Heart right ventricle (tissue), 16 donors: ENCODE data around the gene TTC7B. TPM values are rescaled to one million over a fixed set of nuclear protein-coding genes. Genes with fewer than 3 reads are reported as not detected.

Source experiments
- ATAC-seq, 8 donors: fragments of 200-7000 bp; cut with Tn5 transposase; one replicate each; pipeline ENCODE4 v1.9.1; 2020; ENCODE audit warnings: mild to moderate bottlenecking in 8 of 8, moderate library complexity in 8 of 8, moderate number of reproducible peaks in 1 of 8
- DNase-seq, 2 donors: peaks; one replicate each; pipeline ENCODE4 v3.0.0-alpha.2; 2020
- H3K27ac ChIP-seq, 10 donors: fragments of 200-600 bp; sonication (generic) in 2 of 10; one replicate each; pipeline versions ENCODE4 v1.5.0 to v1.8.0; 2020 to 2022; ENCODE audit warnings: mild to moderate bottlenecking in 3 of 10
- H3K27me3 ChIP-seq, 7 donors: fragments of 200-600 bp; one replicate each; pipeline ENCODE4 v1.8.0; 2021 to 2022; ENCODE audit warnings: mild to moderate bottlenecking in 2 of 7
- H3K36me3 ChIP-seq, 9 donors: fragments of 200-600 bp; sonication (generic) in 1 of 9; one replicate each; pipeline versions ENCODE4 v1.5.0 to v1.8.0; 2020 to 2022; ENCODE audit warnings: mild to moderate bottlenecking in 2 of 9
- H3K4me1 ChIP-seq, 9 donors: fragments of 200-600 bp; sonication (generic) in 1 of 9; one replicate each; pipeline versions ENCODE4 v1.5.0 to v1.8.0; 2020 to 2022; ENCODE audit warnings: mild to moderate bottlenecking in 4 of 9
- H3K4me3 ChIP-seq, 10 donors: fragments of 200-600 bp; sonication (generic) in 2 of 10; one replicate each; pipeline versions ENCODE4 v1.5.0 to v1.8.0; 2020 to 2022; ENCODE audit warnings: mild to moderate bottlenecking in 7 of 10, moderate library complexity in 2 of 10
- H3K9me3 ChIP-seq, 11 donors: fragments of 200-600 bp in 10 of 11; sonication (generic) in 2 of 11; one replicate each; pipeline versions ENCODE4 v1.5.0 to v1.8.0; 2013 to 2022; ENCODE audit warnings: mild to moderate bottlenecking in 2 of 11, control low read depth in 1 of 11, moderate library complexity in 1 of 11
- WGBS, 2 donors: extraction: QIAGEN DNeasy Blood & Tissue Kit; methylation state at CpG; one replicate each; pipeline ENCODE4 v1.1.7; 2013; ENCODE audit warnings: inconsistent platforms in 1 of 2; 5-methylcytosine and 5-hydroxymethylcytosine counted together
- intact Hi-C, 10 donors: fragments of 100-400 bp; cut with DNase I; formaldehyde crosslinking; loops; one replicate each; pipeline versions ENCODE4 v1.11.1 to v1.14.2; 2022
- polyA plus RNA-seq, 2 donors: library from polyadenylated mRNA; stranded (reverse); fragments of 200-250 nt; gene quantifications; one replicate each; pipeline ENCODE4 v1.2.3, GENCODE V29; 2013
- total RNA-seq, 10 donors: library from RNA; stranded (reverse); fragmentation: NEBNext Ultra II Directional in 3 of 10; extraction: Animal tissue kit (Norgen Biotek cat#: 25700) in 3 of 10; gene quantifications; one replicate each; pipeline versions ENCODE4 v1.2.1 to v1.2.4, GENCODE V29; 2021 to 2023
- TF ChIP-seq, protein P1 (sequence below), 9 donors: fragments of 200-600 bp; sonication (generic) in 2 of 9; IDR thresholded peaks; one replicate each; pipeline versions ENCODE4 v1.5.0 to v1.8.0; 2021 to 2022; ENCODE audit warnings: antibody characterized with exemption in 9 of 9, mild to moderate bottlenecking in 5 of 9, moderate library complexity in 1 of 9
- donor health status: Arrhythmogenic right ventricular cardiomyopathy.
- donor health status: ischemic (EF 13 %, LVEDD 7.1; RV severe dilation, severe dysfunction).
- donor health status: healthy with polysubstance abuse.
- donor health status: DM: no; HTN: yes; CAD: no.
- donor health status: DM: no; HTN: no; CAD: no.
- donor health status: ischemic (EF 25% LVEDD 6.9; RV normal size, moderate dysfunction).
- donor health status: ischemic (EF 25% LVEDD 5.7; RV mildly dilated, moderate dysfunction).
- donor health status: healthy.
- donor health status: DM: yes; HTN: yes; CAD: no.
- donor health status: Ischemic cardiomyopathy.
- donor health status: ischemic (EF 35%, LVEDD 5.7; RV mildly dilated, moderate dysfunction).
- donor health status: nonischemic (EF 11% LVEDD 7.7; RV severe dilation, severe dysfunction).
- donor health status: DM: yes; HTN: yes; CAD: no.
- donor health status: PGD.
- donor health status: ischemic (EF 29% LVEDD 5.4; RV normal size, mild dysfunction).
- donor health status: nonischemic (EF 23%, LVEDD 6.1; RV moderate dilation, normal function).

Gene TTC7B
- total and polyA plus RNA-seq, 12 donors: 23.0 to 79.4 (median 65.5) TPM

- peaks cover 0 to 26% (median 7%) of the 10 kb centered on the region in 9 donors for H3K36me3 ChIP-seq
- DNase-seq (peak in 1 of 2 donors; percentile 75), ATAC-seq (peak in 7 of 8 donors; percentile 24 to 82 (median 67))
- TF ChIP-seq, protein P1, sequence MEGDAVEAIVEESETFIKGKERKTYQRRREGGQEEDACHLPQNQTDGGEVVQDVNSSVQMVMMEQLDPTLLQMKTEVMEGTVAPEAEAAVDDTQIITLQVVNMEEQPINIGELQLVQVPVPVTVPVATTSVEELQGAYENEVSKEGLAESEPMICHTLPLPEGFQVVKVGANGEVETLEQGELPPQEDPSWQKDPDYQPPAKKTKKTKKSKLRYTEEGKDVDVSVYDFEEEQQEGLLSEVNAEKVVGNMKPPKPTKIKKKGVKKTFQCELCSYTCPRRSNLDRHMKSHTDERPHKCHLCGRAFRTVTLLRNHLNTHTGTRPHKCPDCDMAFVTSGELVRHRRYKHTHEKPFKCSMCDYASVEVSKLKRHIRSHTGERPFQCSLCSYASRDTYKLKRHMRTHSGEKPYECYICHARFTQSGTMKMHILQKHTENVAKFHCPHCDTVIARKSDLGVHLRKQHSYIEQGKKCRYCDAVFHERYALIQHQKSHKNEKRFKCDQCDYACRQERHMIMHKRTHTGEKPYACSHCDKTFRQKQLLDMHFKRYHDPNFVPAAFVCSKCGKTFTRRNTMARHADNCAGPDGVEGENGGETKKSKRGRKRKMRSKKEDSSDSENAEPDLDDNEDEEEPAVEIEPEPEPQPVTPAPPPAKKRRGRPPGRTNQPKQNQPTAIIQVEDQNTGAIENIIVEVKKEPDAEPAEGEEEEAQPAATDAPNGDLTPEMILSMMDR (IDR thresholded peaks at IDR 0.05): no peak
- H3K27ac ChIP-seq: peak overlapping the region; percentile 53 to 87 (median 79)
- no peak overlapping the region for H3K4me3 ChIP-seq
- H3K4me1 ChIP-seq: peaks cover 13 to 47% (median 39%) of the 10 kb centered on the region in 9 donors
- intact Hi-C loops: loop anchor here in 2 of 10 donors (5.0 kb wide), 2 partner anchors 134 to 161 kb away; no protein-coding TSS in a partner anchor
- H3K9me3 ChIP-seq: no peaks in the 10 kb centered on the region
- 63 to 69% methylated on average over 23 of the region's 23 CpGs for WGBS, 2 donors
- H3K27me3 ChIP-seq: no peaks in the 10 kb centered on the region
Measured at GRCh38 chr14:90536511-90537191, 279.6 kb downstream of the TTC7B start.

- peak overlapping the region; percentile 53 to 87 (median 79) for H3K27ac ChIP-seq
- no peaks in the 10 kb centered on the region for H3K27me3 ChIP-seq
- 49 to 65% methylated on average over 11 of the region's 11 CpGs for WGBS, 2 donors
- intact Hi-C loops: loop anchor here in 2 of 10 donors (5.0 kb wide), 2 partner anchors 134 to 161 kb away; no protein-coding TSS in a partner anchor
- peak; percentile 58 to 75 for DNase-seq
- H3K4me3 ChIP-seq: no peak overlapping the region
- H3K36me3 ChIP-seq: peaks cover 0 to 21% (median 7%) of the 10 kb centered on the region in 9 donors
- peak; percentile 58 to 84 (median 76) for ATAC-seq
- TF ChIP-seq, protein P1 (IDR thresholded peaks at IDR 0.05): no peak
- H3K4me1 ChIP-seq: peaks cover 13 to 47% (median 39%) of the 10 kb centered on the region in 9 donors
- no peaks in the 10 kb centered on the region for H3K9me3 ChIP-seq
Measured at GRCh38 chr14:90536092-90536491, 280.1 kb downstream of the TTC7B start.

- no peaks in the 10 kb centered on the region for H3K9me3 ChIP-seq
- TF ChIP-seq, protein P1 (IDR thresholded peaks at IDR 0.05): no peak
- peak overlapping the region; percentile 53 to 87 (median 79) for H3K27ac ChIP-seq
- peak in 4 of 8 donors; percentile 8 to 29 (median 10) for ATAC-seq
- peaks cover 13 to 47% (median 39%) of the 10 kb centered on the region in 9 donors for H3K4me1 ChIP-seq
- no peak overlapping the region for H3K4me3 ChIP-seq
- intact Hi-C loops: loop anchor here in 2 of 10 donors (5.0 kb wide), 2 partner anchors 133 to 162 kb away; no protein-coding TSS in a partner anchor
- peaks cover 0 to 18% (median 7%) of the 10 kb centered on the region in 9 donors for H3K36me3 ChIP-seq
- DNase-seq: no peak
- H3K27me3 ChIP-seq: no peaks in the 10 kb centered on the region
- WGBS, 2 donors: 76 to 78% methylated on average over 14 of the region's 14 CpGs
Measured at GRCh38 chr14:90535556-90536090, 280.6 kb downstream of the TTC7B start.

GRCh38 chr14:90534838-90535555 lies 281.2 kb downstream of the TTC7B start:
- peaks cover 0 to 16% (median 5%) of the 10 kb centered on the region in 9 donors for H3K36me3 ChIP-seq
- intact Hi-C loops: loop anchor here in 2 of 10 donors (5.0 kb wide), 2 partner anchors 133 to 162 kb away; no protein-coding TSS in a partner anchor
- peak in 1 of 2 donors; percentile 7 for DNase-seq
- WGBS, 2 donors: 71 to 85% methylated on average over 17 of the region's 17 CpGs
- H3K27me3 ChIP-seq: no peaks in the 10 kb centered on the region
- TF ChIP-seq, protein P1 (IDR thresholded peaks at IDR 0.05): no peak
- ATAC-seq: peak in 2 of 8 donors; percentile 9 to 19
- peaks cover 13 to 47% (median 39%) of the 10 kb centered on the region in 9 donors for H3K4me1 ChIP-seq
- H3K27ac ChIP-seq: peak overlapping the region in 8 of 10 donors; percentile 6 to 87 (median 80)
- H3K9me3 ChIP-seq: no peaks in the 10 kb centered on the region
- H3K4me3 ChIP-seq: no peak overlapping the region
